CD4-positive, CD25-positive, alpha-beta regulatory T cell (primary cell): ENCODE data around the gene C4BPB. TPM values are rescaled to one million over a fixed set of nuclear protein-coding genes. Genes with fewer than 3 reads are reported as not detected.
A peak's percentile ranks its signal among the peaks of the same experiment; 100 is the strongest.

Experiments
- ATAC-seq, 2 donors: fragments of 150-1000 bp; cut with Tn5 transposase; one replicate each; pipeline ENCODE4 v1.10.0; 2021; ENCODE audit warnings: low read depth in 2 of 2, moderate number of reproducible peaks in 2 of 2, moderate library complexity in 1 of 2
- DNase-seq, 3 donors: peaks; one replicate each; pipeline versions ENCODE4 v3.0.0 to v3.0.0-alpha.2; 2012 to 2022; ENCODE audit warnings: mixed read lengths in 1 of 3
- H3K27ac ChIP-seq: one replicate; pipeline ENCODE4 v1.7.0; 2013; ENCODE audit warnings: mild to moderate bottlenecking, low read length; ENCODE audit not compliant: insufficient read depth, poor library complexity, severe bottlenecking
- H3K27me3 ChIP-seq: one replicate; pipeline ENCODE4 v1.7.0; 2013; ENCODE audit warnings: low read length; ENCODE audit not compliant: control insufficient read depth, insufficient read depth
- H3K36me3 ChIP-seq: one replicate; pipeline ENCODE4 v1.7.0; 2013; ENCODE audit warnings: mild to moderate bottlenecking, low read length, moderate library complexity; ENCODE audit not compliant: control insufficient read depth, insufficient read depth
- H3K4me1 ChIP-seq: 2 replicates; pipeline ENCODE4 v1.7.0; 2013; ENCODE audit warnings: mild to moderate bottlenecking, low read length; ENCODE audit not compliant: insufficient read depth, control insufficient read depth, poor library complexity, severe bottlenecking
- H3K4me3 ChIP-seq: one replicate; pipeline ENCODE4 v1.7.0; 2013; ENCODE audit warnings: low read depth, mild to moderate bottlenecking, low read length, moderate library complexity
- H3K9me3 ChIP-seq, 2 experiments: 1 replicate in 1 of 2; 2 replicates in 1 of 2; pipeline ENCODE4 v1.7.0; 2013; ENCODE audit warnings: low read length in 2 of 2, mild to moderate bottlenecking in 1 of 2, moderate library complexity in 1 of 2; ENCODE audit not compliant: control insufficient read depth in 2 of 2
- H3K27ac Mint-ChIP-seq, 3 donors: one replicate each; pipeline ENCODE4 v1.8.0; 2020 to 2022; ENCODE audit warnings: mild to moderate bottlenecking in 3 of 3, mixed read lengths in 3 of 3, moderate library complexity in 2 of 3
- H3K27me3 Mint-ChIP-seq: one replicate; pipeline ENCODE4 v1.8.0; 2022; ENCODE audit warnings: mild to moderate bottlenecking, mixed read lengths
- H3K36me3 Mint-ChIP-seq: one replicate; pipeline ENCODE4 v1.8.0; 2020; ENCODE audit warnings: mixed read lengths
- H3K4me1 Mint-ChIP-seq, 4 donors: one replicate each; pipeline ENCODE4 v1.8.0; 2020 to 2022; ENCODE audit warnings: mixed read lengths in 4 of 4, mild to moderate bottlenecking in 1 of 4
- H3K4me3 Mint-ChIP-seq, 4 donors: one replicate each; pipeline ENCODE4 v1.8.0; 2020 to 2022; ENCODE audit warnings: mild to moderate bottlenecking in 4 of 4, mixed read lengths in 4 of 4, moderate library complexity in 3 of 4
- H3K9me3 Mint-ChIP-seq, 7 donors: one replicate each; pipeline ENCODE4 v1.8.0; 2020 to 2022; ENCODE audit warnings: mixed read lengths in 7 of 7, mild to moderate bottlenecking in 3 of 7, moderate library complexity in 2 of 7
- polyA plus RNA-seq, 4 donors: library from polyadenylated mRNA; unstranded; fragments of 300-500 nt; fragmentation: Illumina TruSeq; gene quantifications; one replicate each; pipeline ENCODE4 v1.2.3, GENCODE V29; 2021
- total RNA-seq: library from RNA; stranded (reverse); gene quantifications from one replicate; pipeline ENCODE4 v1.2.3, GENCODE V29; 2022

The C4BPB gene
- total and polyA plus RNA-seq, 5 donors from 2014 or later = 0.72 TPM; not detected in 4

- ATAC-seq = no peak
- no peak overlapping the region for H3K4me3 Mint-ChIP-seq
- DNase-seq = no peak
- peaks cover 27% of the 10 kb centered on the region for H3K27me3 Mint-ChIP-seq
- no peak overlapping the region for H3K4me3 ChIP-seq
- H3K9me3 Mint-ChIP-seq = peaks cover 0 to 2% (median 0%) of the 10 kb centered on the region in 7 donors
- no peaks in the 10 kb centered on the region for H3K4me1 ChIP-seq
- no peak overlapping the region for H3K27ac ChIP-seq
- no peaks in the 10 kb centered on the region for H3K36me3 ChIP-seq
- peak overlapping the region in 1 of 3 donors; percentile 66 for H3K27ac Mint-ChIP-seq
- H3K27me3 ChIP-seq = peaks cover 16% of the 10 kb centered on the region
- H3K9me3 ChIP-seq = no peaks in the 10 kb centered on the region
- peaks cover 8% of the 10 kb centered on the region for H3K36me3 Mint-ChIP-seq
- H3K4me1 Mint-ChIP-seq = peaks cover 0 to 5% (median 2%) of the 10 kb centered on the region in 4 donors
Measured at GRCh38 chr1:207071426-207071825, 17.2 kb upstream of the C4BPB start.

- DNase-seq (no peak), ATAC-seq (no peak)
- Histone ChIP-seq H3K27me3 (peaks cover 22% of the 10 kb centered on the region), H3K4me1 (no peaks in the 10 kb centered on the region), H3K4me3 (no peak overlapping the region), H3K9me3 (no peaks in the 10 kb centered on the region), H3K27ac (no peak overlapping the region), H3K36me3 (no peaks in the 10 kb centered on the region)
- peaks cover 0 to 2% (median 0%) of the 10 kb centered on the region in 7 donors for H3K9me3 Mint-ChIP-seq
- peaks cover 0 to 5% (median 2%) of the 10 kb centered on the region in 4 donors for H3K4me1 Mint-ChIP-seq
- H3K36me3 Mint-ChIP-seq = peaks cover 8% of the 10 kb centered on the region
- no peak overlapping the region for H3K27ac Mint-ChIP-seq
- H3K4me3 Mint-ChIP-seq = no peak overlapping the region
- H3K27me3 Mint-ChIP-seq = peaks cover 27% of the 10 kb centered on the region
Measured at GRCh38 chr1:207072233-207072632, 16.4 kb upstream of the C4BPB start.

- Histone ChIP-seq H3K4me1 (no peaks in the 10 kb centered on the region), H3K9me3 (no peaks in the 10 kb centered on the region), H3K4me3 (no peak overlapping the region), H3K36me3 (no peaks in the 10 kb centered on the region), H3K27me3 (peaks cover 22% of the 10 kb centered on the region), H3K27ac (no peak overlapping the region)
- ATAC-seq (no peak), DNase-seq (no peak)
- Mint-ChIP-seq H3K27me3 (peaks cover 27% of the 10 kb centered on the region), H3K4me3 (no peak overlapping the region), H3K36me3 (peaks cover 5% of the 10 kb centered on the region), H3K9me3 (peaks cover 0 to 2% (median 0%) of the 10 kb centered on the region in 7 donors), H3K4me1 (peaks cover 0 to 5% (median 2%) of the 10 kb centered on the region in 4 donors), H3K27ac (no peak overlapping the region)
Measured at GRCh38 chr1:207073906-207074820, 14.5 kb upstream of the C4BPB start.

GRCh38 chr1:207076181-207076955 lies 12.3 kb upstream of the C4BPB start:
- no peak for ATAC-seq
- no peaks in the 10 kb centered on the region for H3K9me3 ChIP-seq
- peaks cover 25% of the 10 kb centered on the region for H3K27me3 ChIP-seq
- H3K4me1 ChIP-seq = no peaks in the 10 kb centered on the region
- H3K36me3 ChIP-seq = no peaks in the 10 kb centered on the region
- H3K27ac ChIP-seq = no peak overlapping the region
- peaks cover 24% of the 10 kb centered on the region for H3K27me3 Mint-ChIP-seq
- DNase-seq = no peak
- peaks cover 3% of the 10 kb centered on the region for H3K36me3 Mint-ChIP-seq
- H3K4me1 Mint-ChIP-seq = no peaks in the 10 kb centered on the region
- H3K9me3 Mint-ChIP-seq = no peaks in the 10 kb centered on the region
- no peak overlapping the region for H3K27ac Mint-ChIP-seq
- no peak overlapping the region for H3K4me3 ChIP-seq
- no peak overlapping the region for H3K4me3 Mint-ChIP-seq

GRCh38 chr1:207077012-207077411 lies 11.6 kb upstream of the C4BPB start:
- Histone ChIP-seq H3K27ac (no peak overlapping the region), H3K27me3 (peaks cover 31% of the 10 kb centered on the region), H3K9me3 (no peaks in the 10 kb centered on the region), H3K4me3 (no peak overlapping the region), H3K36me3 (no peaks in the 10 kb centered on the region), H3K4me1 (no peaks in the 10 kb centered on the region)
- Mint-ChIP-seq H3K4me1 (no peaks in the 10 kb centered on the region), H3K9me3 (no peaks in the 10 kb centered on the region), H3K27ac (no peak overlapping the region), H3K36me3 (peaks cover 3% of the 10 kb centered on the region), H3K27me3 (peaks cover 30% of the 10 kb centered on the region), H3K4me3 (no peak overlapping the region)
- no peak for ATAC-seq
- DNase-seq = no peak

GRCh38 chr1:207077470-207078377 lies 10.9 kb upstream of the C4BPB start:
- H3K9me3 Mint-ChIP-seq = no peaks in the 10 kb centered on the region
- Histone ChIP-seq H3K27me3 (peaks cover 37% of the 10 kb centered on the region), H3K4me3 (no peak overlapping the region), H3K36me3 (no peaks in the 10 kb centered on the region), H3K9me3 (no peaks in the 10 kb centered on the region), H3K4me1 (no peaks in the 10 kb centered on the region), H3K27ac (no peak overlapping the region)
- peaks cover 3% of the 10 kb centered on the region for H3K36me3 Mint-ChIP-seq
- DNase-seq (peak; percentile 45 to 85 (median 75)), ATAC-seq (peak; percentile 84 to 89)
- no peak overlapping the region for H3K4me3 Mint-ChIP-seq
- peaks cover 37% of the 10 kb centered on the region for H3K27me3 Mint-ChIP-seq
- H3K27ac Mint-ChIP-seq = no peak overlapping the region
- H3K4me1 Mint-ChIP-seq = no peaks in the 10 kb centered on the region

GRCh38 chr1:207078578-207079132 lies 10.0 kb upstream of the C4BPB start:
- Histone ChIP-seq H3K4me1 (no peaks in the 10 kb centered on the region), H3K4me3 (no peak overlapping the region), H3K27ac (no peak overlapping the region), H3K36me3 (no peaks in the 10 kb centered on the region), H3K9me3 (no peaks in the 10 kb centered on the region), H3K27me3 (peaks cover 42% of the 10 kb centered on the region)
- DNase-seq (no peak), ATAC-seq (no peak)
- Mint-ChIP-seq H3K4me3 (no peak overlapping the region), H3K36me3 (peaks cover 3% of the 10 kb centered on the region), H3K9me3 (no peaks in the 10 kb centered on the region), H3K27me3 (peaks cover 44% of the 10 kb centered on the region), H3K27ac (no peak overlapping the region), H3K4me1 (no peaks in the 10 kb centered on the region)
